GM19035 (cell line): ENCODE measurements around the gene SLC6A17.

Experiments used
- ATAC-seq: cut with Tn5 transposase; IDR thresholded peaks from one replicate; pipeline ENCODE4 v1.9.1; 2021; ENCODE audit not compliant: unreplicated experiment

The SLC6A17 gene

GRCh38 chr1:110200666-110201065 lies 50.4 kb downstream of the SLC6A17 start:
- no peak for ATAC-seq

DNA sequence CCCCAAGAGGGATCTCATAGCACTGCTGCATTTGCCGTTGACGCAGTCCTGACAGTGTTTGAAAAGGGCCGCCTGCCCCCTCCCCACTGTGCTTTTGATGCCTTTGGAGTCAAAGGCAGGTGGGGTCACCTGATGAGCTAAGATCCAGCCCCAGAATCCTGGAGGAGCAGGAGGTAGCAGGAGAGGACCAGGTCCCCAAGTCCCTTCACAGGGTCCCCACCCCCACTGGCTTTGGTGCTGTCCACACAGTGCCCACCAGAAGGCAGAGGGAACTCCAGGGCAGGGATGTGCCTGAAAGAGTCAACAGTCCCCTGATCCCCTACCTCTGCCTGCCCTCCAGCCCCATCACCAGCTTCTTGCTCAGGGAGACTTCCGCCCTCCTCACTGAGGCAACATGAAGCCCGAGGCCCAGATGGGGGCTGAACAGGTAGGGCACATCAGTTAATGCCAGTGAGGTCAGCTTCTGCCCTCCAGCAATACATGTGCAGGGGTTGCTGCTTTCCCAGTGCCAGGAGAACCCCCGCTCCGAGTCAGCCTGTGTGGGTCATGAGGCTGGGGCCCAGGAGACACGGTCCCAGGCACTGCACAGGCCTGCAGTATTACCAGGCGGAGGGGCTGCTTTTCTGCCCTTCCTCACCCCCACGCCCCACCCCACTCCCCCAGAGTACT lies 51.0 kb downstream of the SLC6A17 start:
- ATAC-seq = no peak

DNA sequence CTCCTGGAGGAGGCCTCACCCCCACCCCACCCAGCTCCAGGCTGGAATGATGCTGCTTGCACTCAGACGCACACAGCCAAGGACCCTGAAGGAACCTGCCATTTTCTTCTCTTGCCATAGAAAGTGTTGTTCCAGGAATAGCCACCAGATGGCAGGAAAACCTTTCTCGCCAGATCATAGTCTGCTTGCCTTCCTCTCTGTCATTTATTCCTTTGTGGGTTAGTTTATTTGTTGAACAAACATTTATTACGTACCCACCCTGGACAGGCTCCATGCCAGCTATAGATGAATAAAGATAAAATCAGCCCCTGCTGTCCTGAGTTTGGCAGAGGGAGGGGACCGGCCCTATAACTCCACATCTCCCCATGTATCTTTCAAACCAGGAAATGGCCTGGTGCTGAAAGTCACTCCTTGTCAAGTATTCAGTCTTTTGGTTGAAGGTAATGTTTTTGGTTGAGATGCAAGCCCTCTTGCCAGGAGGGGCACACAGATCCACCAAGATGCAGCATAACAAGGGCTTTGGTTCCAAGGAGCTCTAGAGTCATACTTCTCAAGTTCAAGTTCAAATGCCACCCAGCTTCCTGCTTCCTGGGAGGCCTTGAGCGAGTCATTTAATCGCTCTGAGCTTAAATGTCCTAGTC lies 52.8 kb downstream of the SLC6A17 start:
- no peak for ATAC-seq

DNA sequence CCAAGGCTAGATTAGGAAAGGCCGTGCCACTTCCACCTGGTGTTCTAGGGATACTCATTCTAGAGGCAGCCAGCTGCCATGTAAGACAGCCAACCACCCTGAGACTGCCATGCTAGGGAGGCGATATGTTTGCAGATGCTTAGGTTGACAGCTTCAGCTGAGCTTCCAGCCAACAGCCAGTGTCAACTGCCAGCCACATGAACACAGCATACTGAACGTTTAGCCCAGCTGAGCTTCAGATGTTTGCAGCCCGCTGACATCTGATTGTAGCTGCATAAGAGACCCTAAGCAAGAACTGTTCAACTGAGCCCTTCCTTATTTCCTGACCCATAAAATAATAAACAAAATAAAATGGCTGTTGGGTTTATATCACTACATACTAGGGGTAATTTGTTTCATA lies 54.9 kb downstream of the SLC6A17 start:
- ATAC-seq = no peak

DNA sequence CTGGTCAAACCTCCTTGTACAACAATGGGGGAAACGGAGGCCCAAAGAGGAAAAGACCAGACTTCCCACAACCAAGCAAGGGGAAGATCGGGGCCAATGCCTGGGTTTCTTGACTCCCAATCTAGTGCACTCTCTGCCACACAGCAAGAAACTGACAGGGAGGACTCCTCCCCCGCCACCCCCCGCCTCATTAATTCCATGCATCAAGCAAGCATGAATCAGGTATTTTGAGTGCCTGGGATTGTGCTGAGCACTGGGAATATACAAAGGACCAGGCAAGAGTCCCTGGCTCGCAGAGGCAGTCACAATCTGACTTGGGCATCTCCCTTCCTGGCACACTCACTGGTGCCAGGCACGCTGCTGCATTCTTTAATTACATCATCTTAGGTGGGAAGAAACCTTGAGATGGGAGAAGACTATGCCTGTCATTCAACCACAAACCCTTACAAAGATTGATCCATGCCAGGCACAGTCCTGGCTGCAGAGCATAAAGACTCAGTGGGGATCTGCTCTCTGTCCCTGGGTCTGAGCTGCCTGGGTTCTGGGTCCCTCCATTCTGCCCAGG lies 55.4 kb downstream of the SLC6A17 start:
- no peak for ATAC-seq

DNA sequence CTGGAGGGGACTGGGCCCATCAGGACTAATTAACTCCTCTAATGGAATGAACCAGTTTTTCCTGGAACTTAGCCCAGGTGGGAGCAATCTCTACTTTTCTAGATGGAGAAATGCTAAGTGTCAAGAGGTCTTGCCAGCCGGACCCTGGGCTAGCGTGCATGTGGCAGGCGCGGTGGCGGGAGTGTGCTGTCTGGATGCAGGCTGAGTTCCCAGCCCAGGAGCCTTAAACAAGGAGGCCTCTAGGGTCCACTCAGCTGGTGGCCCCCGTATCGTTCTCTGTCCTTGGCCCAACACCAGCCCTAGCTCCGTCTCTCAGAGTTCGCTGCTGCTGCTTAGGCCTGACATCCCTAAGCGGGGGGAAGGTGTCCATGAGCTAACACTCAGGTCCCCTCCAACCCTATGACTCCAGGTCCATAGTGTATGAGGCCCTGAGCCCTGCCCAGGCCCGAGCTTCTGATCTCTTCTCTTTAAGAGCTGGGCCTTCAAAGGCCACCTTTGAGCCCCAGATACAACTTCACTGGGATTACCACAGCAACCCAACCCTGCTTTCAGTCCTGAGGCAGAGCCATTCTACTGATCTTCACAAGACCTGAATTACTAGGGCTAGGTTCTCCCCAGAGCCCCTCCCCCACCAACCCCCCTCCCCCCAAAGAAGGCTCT lies 56.1 kb downstream of the SLC6A17 start:
- no peak for ATAC-seq

GRCh38 chr1:110207831-110208230 lies 57.5 kb downstream of the SLC6A17 start:
- no peak for ATAC-seq

DNA sequence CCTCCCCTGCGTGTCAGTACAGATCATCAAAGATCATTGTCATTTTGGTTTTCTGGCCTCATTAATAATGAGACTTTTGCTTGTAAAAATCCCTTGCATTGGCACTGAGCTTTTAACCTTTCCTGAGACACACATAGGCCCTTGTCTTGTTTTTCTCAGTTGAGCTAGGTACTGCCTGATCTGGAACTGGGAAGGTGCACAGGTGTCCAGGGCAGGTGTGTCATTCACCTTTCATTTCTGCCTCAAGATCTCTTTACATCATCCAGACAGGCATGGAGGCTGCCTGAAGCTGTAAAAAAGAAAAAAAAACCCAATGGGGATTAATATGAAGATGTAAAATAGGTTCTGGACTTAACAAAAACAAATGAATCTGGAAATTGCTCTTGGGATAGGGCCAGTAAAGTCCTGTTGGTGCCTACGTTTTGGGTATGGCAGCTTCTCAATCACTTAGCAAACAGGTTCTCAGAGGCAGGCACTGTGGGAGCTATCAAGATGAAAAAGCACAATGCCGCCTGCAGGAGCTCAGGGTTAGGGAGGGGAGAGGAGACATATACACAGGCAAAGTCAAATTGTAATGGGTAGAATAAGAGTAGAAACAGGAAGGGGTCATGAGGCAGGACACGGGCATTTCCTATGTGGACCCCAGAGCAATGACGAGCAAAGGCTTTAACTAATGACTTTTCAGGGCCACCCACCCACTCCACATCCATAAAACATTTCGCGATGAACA lies 58.8 kb downstream of the SLC6A17 start:
- no peak for ATAC-seq

- ATAC-seq = peak; percentile 84
Observed at GRCh38 chr1:110209715-110210603, 59.7 kb downstream of the SLC6A17 start, which contains the start of gene KCNC4. Gene KCNC4, plus strand, starts transcription at chr1:110210314. Its CDS starts 1,186 bp downstream, at chr1:110211500.

GRCh38 chr1:110210604-110211495 lies 60.6 kb downstream of the SLC6A17 start:
- ATAC-seq = peak; percentile 25

GRCh38 chr1:110211496-110212168 lies 61.3 kb downstream of the SLC6A17 start:
- no peak for ATAC-seq

- ATAC-seq = no peak
Observed at GRCh38 chr1:110212169-110213142, 62.2 kb downstream of the SLC6A17 start.

DNA sequence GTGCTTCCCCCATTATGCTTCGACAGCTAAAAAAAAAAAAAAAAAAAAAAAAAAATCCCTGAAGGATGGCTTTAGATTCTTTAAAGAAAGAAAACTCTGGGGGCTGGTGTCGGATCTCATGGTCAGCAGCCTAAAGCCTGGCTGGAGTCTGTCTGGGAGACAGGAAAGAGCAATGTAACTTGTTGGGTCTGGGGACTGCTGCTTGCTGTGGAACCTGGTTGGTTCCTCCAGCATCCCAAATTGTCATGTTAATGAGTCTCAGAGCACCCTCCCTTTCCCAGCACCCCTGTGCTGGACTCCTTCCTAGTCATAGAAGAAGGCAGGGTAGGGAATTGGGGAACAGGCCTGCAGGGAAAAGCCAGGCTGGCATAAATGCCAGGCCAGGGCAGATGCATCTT lies 62.8 kb downstream of the SLC6A17 start:
- no peak for ATAC-seq

- ATAC-seq = no peak
Observed at GRCh38 chr1:110214454-110215404, 64.4 kb downstream of the SLC6A17 start.

DNA sequence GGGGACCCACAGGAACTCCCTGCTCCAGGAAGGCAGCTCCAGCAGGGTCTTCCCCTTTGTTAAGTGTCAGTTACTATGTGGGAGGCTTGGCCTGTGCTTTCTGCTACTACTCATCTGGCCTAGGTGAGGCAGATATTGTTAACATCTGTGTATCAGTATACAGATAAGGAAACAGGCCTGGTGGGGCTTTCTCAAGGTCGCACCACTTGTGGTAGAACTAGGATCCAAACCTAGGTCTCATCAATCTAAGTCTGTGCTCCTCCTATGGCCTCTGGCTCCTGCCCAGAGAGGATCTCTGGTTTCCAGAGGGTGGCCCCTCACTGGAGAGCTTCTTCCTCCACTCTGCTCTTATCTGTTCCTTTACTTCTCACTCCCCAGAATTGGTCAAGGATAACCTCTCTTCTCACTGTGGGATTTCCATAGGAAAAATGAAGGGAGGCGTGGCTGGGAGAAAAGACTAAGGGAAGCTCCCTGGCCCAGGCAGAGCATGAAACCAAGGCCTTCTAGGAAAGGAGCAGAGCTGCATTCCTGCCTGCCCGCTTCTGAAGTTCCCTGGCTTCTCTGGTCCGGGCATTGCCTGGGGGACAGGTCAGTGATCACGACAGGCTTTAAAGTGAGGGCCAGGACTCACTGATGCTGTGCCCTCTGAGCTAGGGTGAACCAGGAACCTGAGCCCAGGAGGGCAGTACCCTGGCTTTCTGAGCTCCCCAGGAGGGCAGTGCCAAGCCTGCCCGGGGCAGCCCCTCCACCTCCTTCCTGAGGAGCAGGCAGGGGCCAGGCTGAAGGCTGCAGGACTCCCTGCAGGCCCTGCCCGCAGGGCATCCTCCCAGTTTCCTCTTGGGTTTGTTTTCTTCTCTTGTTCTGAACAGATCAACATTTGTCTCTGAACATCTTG lies 65.6 kb downstream of the SLC6A17 start:
- no peak for ATAC-seq
